GM13976 (cell line): ENCODE results near the gene ATF7.

ENCODE experiments used
- DNase-seq: peaks from one replicate; pipeline ENCODE4 v3.0.0; 2012; ENCODE audit warnings: low spot score
- CTCF ChIP-seq: IDR thresholded peaks from 2 replicates; pipeline ENCODE4 v1.5.1; 2012; ENCODE audit warnings: borderline replicate concordance, mild to moderate bottlenecking; ENCODE audit not compliant: insufficient read depth; ENCODE audit errors: extremely low read depth, missing control alignments, control extremely low read depth
- in situ Hi-C: fragments of 300-500 bp; cut with MboI; formaldehyde crosslinking; loops from one replicate; pipeline ENCODE4 v1.12.0; 2022; ENCODE audit warnings: low sequenced_read_pairs, mixed read lengths, inconsistent platforms; ENCODE audit not compliant: unreplicated experiment

The ATF7 gene

DNA sequence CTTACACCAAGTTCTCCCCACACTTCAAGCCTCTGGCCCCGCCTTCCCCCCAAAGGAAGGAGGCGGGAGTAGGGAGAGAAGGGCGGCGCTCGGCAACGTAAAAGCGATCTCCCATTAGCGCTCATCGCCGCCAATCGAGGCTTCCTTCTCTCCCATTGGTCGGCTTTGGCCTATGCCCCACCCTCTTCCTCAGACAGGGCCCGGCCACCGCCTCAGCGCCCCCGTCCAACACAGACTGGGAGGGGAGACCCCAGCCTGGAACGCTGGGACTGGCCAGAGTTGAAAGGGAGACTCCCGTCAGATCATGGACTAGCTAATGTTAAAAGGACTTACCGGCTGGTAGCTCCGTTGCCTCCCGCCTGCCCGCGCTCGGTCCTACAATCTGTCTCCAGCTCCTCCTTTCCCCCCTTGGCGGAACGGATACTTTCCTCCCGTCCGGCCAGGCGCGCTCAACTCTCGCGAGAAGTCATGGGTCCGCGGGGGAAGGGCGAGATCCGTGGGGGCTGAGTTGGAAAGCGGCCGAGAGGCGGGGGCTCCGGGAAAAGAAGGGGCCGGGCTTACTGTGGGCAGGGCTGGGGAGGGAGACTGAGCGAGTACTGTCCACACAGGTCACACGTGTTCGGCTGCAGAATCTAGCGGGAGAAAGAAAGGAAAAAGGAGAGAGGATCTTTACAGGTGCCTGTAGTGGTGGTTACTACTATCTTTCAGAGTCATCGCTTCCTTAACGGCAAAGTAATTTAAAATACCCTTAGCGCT lies at the start of gene ATF7:
Gene ATF7, minus strand, starts transcription at position 437 of the 756 bp plus-strand sequence. CDS start 25,382 bp downstream, outside the sequence.
- peak; percentile 95 for DNase-seq
- in situ Hi-C loops, result no loop called here
- no peak for TF ChIP-seq CTCF

GRCh38 chr12:53674977-53675700 lies 49.0 kb upstream of the ATF7 start:
- TF ChIP-seq CTCF, result no peak
- DNase-seq, result no peak
- in situ Hi-C loops, result loop anchor here (5.0 kb wide), 1 partner anchor 128 kb away; no protein-coding TSS in a partner anchor

DNA sequence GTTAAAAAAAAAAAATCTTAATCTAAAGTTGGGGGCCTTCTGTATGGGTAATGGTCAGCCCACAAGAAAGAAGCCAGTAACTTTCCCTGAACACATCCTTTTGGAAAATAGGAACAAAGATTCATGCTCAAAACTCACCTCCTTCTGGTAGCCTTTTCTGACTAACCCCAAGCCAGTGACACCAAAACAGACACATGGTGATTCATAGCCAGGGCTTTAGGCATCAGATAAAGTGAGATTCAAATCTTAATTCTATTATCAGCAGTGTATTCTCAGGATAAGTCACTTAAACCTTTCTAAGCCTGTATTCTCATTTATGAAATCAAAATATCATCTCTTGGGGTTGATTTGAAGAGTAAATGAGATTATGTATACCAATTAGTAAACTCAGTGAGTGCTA lies 44.8 kb upstream of the ATF7 start:
- no peak for DNase-seq
- in situ Hi-C loops, result no loop called here
- no peak for TF ChIP-seq CTCF

DNA sequence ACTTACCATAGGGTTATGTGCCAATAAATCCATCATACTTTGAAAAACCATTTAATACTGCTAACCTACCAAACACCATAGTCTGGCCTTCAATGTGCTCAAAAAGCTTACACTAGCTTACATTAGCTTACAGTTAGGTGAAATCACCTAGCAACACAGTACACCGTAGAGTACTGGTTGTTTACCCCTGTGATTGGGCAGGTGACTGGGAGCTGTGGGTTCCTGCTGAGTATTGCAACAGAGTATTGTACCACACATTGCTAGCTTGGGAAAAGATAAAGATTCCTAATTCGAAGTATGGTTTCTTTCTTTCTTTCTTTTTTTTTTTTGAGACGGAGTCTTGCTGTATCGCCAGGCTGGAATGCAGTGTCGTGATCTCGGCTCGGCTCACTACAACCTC lies 44.1 kb upstream of the ATF7 start:
- TF ChIP-seq CTCF, result no peak
- DNase-seq, result no peak
- in situ Hi-C loops, result no loop called here

GRCh38 chr12:53667080-53667479 lies 40.9 kb upstream of the ATF7 start:
- TF ChIP-seq CTCF, result no peak
- in situ Hi-C loops, result no loop called here
- DNase-seq, result no peak

DNA sequence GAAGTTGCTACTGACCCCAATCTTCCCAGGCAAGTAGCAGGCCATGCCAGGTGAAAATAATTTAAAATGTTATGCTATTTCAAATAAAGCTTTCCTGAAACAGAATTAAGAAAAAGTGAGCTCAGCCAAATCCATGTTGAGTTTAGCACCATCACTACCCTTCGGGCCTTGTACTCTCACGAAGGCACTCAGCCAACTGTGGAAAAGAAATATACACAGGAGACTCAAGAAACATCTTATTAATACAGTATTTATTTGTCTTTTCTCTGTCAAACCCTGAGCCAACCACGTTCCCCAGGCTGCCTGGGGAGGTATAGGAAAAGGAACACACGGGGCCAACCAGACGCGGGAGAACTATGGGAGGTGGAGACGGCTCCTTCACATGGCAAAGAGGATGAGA lies 38.8 kb upstream of the ATF7 start:
- no peak for TF ChIP-seq CTCF
- DNase-seq, result no peak
- in situ Hi-C loops, result no loop called here
